Measurements from ENCODE around the gene DDX21. TPM values are rescaled to one million over a fixed set of nuclear protein-coding genes. Genes with fewer than 3 reads are reported as not detected.

Gene DDX21
- total and polyA plus RNA-seq, 2 of the 13 experiments (the other 11 are each of a cell fraction or from before 2014, with no cell fraction given) = 52.5 to 147 TPM

DNA sequence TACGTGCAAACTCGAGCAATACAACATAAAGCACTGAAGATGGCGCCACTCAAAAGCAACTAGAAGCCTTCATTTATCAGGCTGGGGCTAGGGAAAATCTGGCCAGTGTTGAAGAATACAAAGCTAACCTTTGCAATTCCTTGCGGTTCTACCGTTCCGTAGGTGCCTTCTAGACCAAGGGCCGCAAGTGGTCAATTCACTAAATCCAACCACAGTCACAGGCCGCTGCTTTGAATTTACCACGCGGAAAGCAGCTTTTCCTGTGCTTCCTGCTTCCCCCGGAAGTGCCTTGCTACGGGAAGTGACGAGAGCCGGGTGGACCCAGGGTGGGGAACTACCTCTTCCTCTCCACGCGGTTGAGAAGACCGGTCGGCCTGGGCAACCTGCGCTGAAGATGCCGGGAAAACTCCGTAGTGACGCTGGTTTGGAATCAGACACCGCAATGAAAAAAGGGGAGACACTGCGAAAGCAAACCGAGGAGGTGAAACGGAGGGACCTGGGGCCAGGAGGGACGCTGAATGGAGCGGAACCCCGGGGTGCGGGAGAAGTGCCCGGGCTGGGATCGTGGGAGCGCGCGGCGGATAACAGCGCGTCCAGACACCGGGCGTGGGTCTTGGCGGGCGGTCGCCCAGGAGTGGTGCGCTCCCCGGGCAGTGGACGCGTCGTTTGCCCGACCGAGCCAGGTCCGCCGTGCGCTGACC lies at the start of gene DDX21 (continued):
- TF ChIP-seq THRA (CRISPR knock-in tag; IDR thresholded peaks at IDR 0.05; ENCODE audit: borderline replicate concordance) = peak; percentile 52
- TF ChIP-seq ZNF251 (CRISPR knock-in tag; IDR thresholded peaks at IDR 0.05) = 0 out of 2 replicates have a peak, but pooled peaks have one; percentile 68
- peak; percentile 1; the same call in 1 of the 2 replicates for TF ChIP-seq DR1 (CRISPR knock-in tag; IDR thresholded peaks at IDR 0.05)
- TF ChIP-seq, protein P1, sequence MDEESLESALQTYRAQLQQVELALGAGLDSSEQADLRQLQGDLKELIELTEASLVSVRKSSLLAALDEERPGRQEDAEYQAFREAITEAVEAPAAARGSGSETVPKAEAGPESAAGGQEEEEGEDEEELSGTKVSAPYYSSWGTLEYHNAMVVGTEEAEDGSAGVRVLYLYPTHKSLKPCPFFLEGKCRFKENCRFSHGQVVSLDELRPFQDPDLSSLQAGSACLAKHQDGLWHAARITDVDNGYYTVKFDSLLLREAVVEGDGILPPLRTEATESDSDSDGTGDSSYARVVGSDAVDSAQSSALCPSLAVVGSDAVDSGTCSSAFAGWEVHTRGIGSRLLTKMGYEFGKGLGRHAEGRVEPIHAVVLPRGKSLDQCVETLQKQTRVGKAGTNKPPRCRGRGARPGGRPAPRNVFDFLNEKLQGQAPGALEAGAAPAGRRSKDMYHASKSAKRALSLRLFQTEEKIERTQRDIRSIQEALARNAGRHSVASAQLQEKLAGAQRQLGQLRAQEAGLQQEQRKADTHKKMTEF (CRISPR knock-in tag; IDR thresholded peaks at IDR 0.05) = peak; percentile 67
- TF ChIP-seq MYNN (CRISPR knock-in tag; IDR thresholded peaks at IDR 0.05; ENCODE audit: low read depth) = no peak
- TF ChIP-seq HNRNPUL1 (IDR thresholded peaks at IDR 0.05; ENCODE audit: low read depth, low read length) = no peak
- TF ChIP-seq, protein P2, sequence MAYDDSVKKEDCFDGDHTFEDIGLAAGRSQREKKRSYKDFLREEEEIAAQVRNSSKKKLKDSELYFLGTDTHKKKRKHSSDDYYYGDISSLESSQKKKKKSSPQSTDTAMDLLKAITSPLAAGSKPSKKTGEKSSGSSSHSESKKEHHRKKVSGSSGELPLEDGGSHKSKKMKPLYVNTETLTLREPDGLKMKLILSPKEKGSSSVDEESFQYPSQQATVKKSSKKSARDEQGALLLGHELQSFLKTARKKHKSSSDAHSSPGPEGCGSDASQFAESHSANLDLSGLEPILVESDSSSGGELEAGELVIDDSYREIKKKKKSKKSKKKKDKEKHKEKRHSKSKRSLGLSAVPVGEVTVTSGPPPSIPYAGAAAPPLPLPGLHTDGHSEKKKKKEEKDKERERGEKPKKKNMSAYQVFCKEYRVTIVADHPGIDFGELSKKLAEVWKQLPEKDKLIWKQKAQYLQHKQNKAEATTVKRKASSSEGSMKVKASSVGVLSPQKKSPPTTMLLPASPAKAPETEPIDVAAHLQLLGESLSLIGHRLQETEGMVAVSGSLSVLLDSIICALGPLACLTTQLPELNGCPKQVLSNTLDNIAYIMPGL (CRISPR knock-in tag; IDR thresholded peaks at IDR 0.05; ENCODE audit: borderline replicate concordance in 1 of 2, low read depth in 1 of 2) = peak in 1 of 2 experiments; percentile 71; a peak in 3 of 4 replicates
- TF ChIP-seq HDAC1 (CRISPR knock-in tag; IDR thresholded peaks at IDR 0.05) = peak; percentile 96
- peak; percentile 96 for TF ChIP-seq GATAD1 (CRISPR knock-in tag; IDR thresholded peaks at IDR 0.05)
- peak; percentile 98 for TF ChIP-seq POLR2G (IDR thresholded peaks at IDR 0.05; ENCODE audit: low read depth, low read length)
- TF ChIP-seq FIP1L1 (IDR thresholded peaks at IDR 0.05; ENCODE audit: borderline replicate concordance, insufficient read depth, low read depth, low read length) = no peak
- TF ChIP-seq CHD2 (IDR thresholded peaks at IDR 0.05; ENCODE audit: low read depth, low read length) = no peak
- TF ChIP-seq ZNF337 (CRISPR knock-in tag; IDR thresholded peaks at IDR 0.05; ENCODE audit: borderline replicate concordance, low read depth) = peak; percentile 58; the same call in 1 of the 2 replicates
- peak; percentile 73 for TF ChIP-seq IKZF5 (CRISPR knock-in tag; IDR thresholded peaks at IDR 0.05)
- no peak for TF ChIP-seq ATF7 (IDR thresholded peaks at IDR 0.05)
- 0 out of 2 replicates have a peak, but pooled peaks have one; percentile 53 for TF ChIP-seq ATF7 (CRISPR knock-in tag; IDR thresholded peaks at IDR 0.05)
- no peak for TF ChIP-seq ZNF460 (CRISPR knock-in tag; IDR thresholded peaks at IDR 0.05; ENCODE audit: borderline replicate concordance)
- TF ChIP-seq, protein P3, sequence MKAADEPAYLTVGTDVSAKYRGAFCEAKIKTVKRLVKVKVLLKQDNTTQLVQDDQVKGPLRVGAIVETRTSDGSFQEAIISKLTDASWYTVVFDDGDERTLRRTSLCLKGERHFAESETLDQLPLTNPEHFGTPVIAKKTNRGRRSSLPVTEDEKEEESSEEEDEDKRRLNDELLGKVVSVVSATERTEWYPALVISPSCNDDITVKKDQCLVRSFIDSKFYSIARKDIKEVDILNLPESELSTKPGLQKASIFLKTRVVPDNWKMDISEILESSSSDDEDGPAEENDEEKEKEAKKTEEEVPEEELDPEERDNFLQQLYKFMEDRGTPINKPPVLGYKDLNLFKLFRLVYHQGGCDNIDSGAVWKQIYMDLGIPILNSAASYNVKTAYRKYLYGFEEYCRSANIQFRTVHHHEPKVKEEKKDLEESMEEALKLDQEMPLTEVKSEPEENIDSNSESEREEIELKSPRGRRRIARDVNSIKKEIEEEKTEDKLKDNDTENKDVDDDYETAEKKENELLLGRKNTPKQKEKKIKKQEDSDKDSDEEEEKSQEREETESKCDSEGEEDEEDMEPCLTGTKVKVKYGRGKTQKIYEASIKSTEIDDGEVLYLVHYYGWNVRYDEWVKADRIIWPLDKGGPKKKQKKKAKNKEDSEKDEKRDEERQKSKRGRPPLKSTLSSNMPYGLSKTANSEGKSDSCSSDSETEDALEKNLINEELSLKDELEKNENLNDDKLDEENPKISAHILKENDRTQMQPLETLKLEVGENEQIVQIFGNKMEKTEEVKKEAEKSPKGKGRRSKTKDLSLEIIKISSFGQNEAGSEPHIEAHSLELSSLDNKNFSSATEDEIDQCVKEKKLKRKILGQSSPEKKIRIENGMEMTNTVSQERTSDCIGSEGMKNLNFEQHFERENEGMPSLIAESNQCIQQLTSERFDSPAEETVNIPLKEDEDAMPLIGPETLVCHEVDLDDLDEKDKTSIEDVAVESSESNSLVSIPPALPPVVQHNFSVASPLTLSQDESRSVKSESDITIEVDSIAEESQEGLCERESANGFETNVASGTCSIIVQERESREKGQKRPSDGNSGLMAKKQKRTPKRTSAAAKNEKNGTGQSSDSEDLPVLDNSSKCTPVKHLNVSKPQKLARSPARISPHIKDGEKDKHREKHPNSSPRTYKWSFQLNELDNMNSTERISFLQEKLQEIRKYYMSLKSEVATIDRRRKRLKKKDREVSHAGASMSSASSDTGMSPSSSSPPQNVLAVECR (CRISPR knock-in tag; IDR thresholded peaks at IDR 0.05; ENCODE audit: borderline replicate concordance) = peak; percentile 99

Measured in HepG2 (cell line).